GM10248 (cell line): Measurements from ENCODE around the gene FGD2.

Experiments
- CTCF ChIA-PET: fragments of 300-600 bp; sonication (Branson Sonifier 250); formaldehyde crosslinking; extraction: SDS; loops from one replicate; lab custom pipeline; 2021; ENCODE audit warnings: antibody characterized with exemption; lab: Yijun Ruan, JAX
- POLR2A ChIA-PET: fragments of 350-650 bp; sonication (Branson Sonifier 250); formaldehyde crosslinking; extraction: SDS; loops from one replicate; lab custom pipeline; 2020; ENCODE audit warnings: antibody characterized with exemption; lab: Yijun Ruan, JAX
- DNase-seq: peaks from one replicate; pipeline ENCODE4 v3.0.0; 2012; ENCODE audit errors: extremely low spot score
- CTCF ChIP-seq: IDR thresholded peaks from 2 replicates; pipeline ENCODE4 v1.5.1; 2012; ENCODE audit warnings: mild to moderate bottlenecking, low read depth; ENCODE audit errors: extremely low read depth, missing control alignments, control extremely low read depth

FGD2 gene

GRCh38 chr6:36999751-37000125 is 5.7 kb upstream of the FGD2 start:
- CTCF ChIA-PET = interaction anchor here (1.5 to 11.7 kb wide), 2 partner anchors 18 to 233 kb away, joined by 3 to 147 read pairs; no protein-coding TSS in a partner anchor
- DNase-seq = no peak
- POLR2A ChIA-PET = no interaction called here
- no peak for TF ChIP-seq CTCF

DNA sequence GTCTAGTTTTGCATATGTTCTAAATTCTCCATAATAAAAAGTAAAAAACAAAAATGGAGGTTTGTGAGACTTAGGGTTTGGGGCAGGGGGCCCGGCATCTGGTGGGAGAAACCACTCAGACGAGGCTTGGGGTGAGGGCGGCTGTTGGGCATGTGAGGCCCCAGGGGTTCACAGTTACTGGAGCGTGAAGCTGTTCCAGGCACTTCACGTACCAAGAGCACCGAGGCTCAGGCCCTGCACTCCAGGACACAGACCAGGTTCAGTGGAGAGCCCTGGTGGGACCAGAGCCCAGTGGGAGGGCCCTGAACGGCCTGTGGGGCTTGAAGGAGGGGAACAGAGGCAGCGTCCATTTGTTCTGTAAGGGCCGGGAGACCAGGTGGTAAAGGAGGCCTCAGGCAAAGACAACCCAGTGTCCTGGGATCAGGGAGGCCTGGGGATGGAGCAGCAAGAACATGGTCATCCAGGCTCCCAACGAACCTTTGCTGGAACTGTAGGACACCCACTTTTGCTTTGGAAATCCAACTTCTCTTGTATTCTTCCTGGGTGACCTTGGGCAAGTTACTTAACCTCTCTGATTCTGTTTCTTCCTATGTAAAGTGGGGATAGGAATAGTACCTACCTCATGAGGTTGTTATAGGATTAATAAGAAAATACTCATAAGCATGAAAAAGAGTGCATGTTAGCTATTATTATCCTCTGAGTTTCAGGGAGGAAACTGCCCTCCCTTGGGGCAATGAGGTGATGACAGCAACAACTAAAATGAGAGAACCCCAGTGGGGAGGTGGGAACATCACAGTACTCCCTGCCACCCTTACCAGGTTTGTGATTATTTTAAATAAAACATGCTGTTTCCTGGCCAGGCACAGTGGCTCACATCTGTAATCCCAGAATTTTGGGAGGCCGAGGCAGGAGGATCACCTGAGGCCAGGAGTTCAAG is 1.1 kb upstream of the FGD2 start:
- ChIA-PET CTCF (interaction anchor here (1.0 to 11.7 kb wide), 3 partner anchors 14 to 119 kb away, joined by 3 to 147 read pairs (median 4); partner anchors contain the start of gene C6orf89), POLR2A (interaction anchor here (2.7 kb wide), 1 partner anchor 18 kb away, joined by 10 read pairs; the partner anchor contains the start of gene MTCH1)
- DNase-seq = peak; percentile 58
- no peak for TF ChIP-seq CTCF

GRCh38 chr6:37005827-37006567 is 542 bp downstream of the FGD2 start:
- DNase-seq = no peak
- ChIA-PET POLR2A (interaction anchor here (0.5 to 2.7 kb wide), 2 partner anchors 20 to 1433 kb away, joined by 7 to 10 read pairs; partner anchors contain the start of gene MTCH1), CTCF (interaction anchor here (0.6 to 11.7 kb wide), 15 partner anchors 12 to 247 kb away, joined by 3 to 147 read pairs (median 4); partner anchors contain the start of genes C6orf89 and MTCH1)
- TF ChIP-seq CTCF = no peak

GRCh38 chr6:37006793-37007339 is 1.4 kb downstream of the FGD2 start:
- ChIA-PET CTCF (interaction anchor here (0.6 to 11.7 kb wide), 20 partner anchors 11 to 248 kb away, joined by 3 to 147 read pairs (median 4); partner anchors contain the start of genes C6orf89 and MTCH1), POLR2A (interaction anchor here (0.5 to 2.7 kb wide), 5 partner anchors 21 to 1434 kb away, joined by 3 to 10 read pairs (median 6); partner anchors contain the start of gene MTCH1)
- TF ChIP-seq CTCF = no peak

DNA sequence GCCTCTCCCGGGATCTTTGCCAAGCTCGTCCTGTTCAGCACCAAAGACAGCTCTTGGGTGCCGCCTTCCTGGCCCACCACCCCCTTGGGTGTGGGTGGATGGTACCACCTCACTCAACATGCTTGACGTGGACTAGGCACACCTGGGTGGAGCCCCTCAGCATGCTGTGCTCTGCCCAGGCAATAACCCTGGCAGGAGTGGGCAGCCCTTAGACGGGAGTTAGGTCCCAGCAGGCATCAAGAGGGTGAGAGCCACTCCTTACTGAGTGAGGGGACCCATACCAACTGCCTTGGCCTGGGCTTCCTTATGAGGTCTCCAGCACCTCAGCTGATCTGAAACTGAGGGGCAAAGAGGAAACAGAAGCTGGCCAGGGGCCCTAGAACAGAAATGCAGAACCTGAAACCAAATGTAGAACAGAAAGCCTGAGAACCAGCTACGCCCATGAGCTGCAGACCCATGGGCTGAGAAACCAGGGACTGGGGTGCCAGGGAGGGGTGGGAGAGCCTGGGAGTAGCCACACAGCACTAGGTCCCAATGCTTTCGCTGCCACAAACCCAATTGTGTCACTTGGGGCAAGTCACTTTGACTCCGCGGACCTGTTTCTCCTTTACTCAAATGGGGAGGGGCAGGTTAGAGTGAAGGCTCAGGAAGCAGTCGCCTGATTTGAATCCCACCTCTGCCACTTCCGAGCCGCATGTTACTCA is 2.0 kb downstream of the FGD2 start:
- DNase-seq = peak; percentile 55
- ChIA-PET POLR2A (interaction anchor here (0.5 to 1.4 kb wide), 3 partner anchors 22 to 242 kb away, joined by 3 to 6 read pairs (median 5); partner anchors contain the start of gene MTCH1), CTCF (interaction anchor here (0.9 to 11.7 kb wide), 16 partner anchors 11 to 248 kb away, joined by 3 to 147 read pairs (median 4); partner anchors contain the start of genes C6orf89 and MTCH1)
- TF ChIP-seq CTCF = no peak

More at GRCh38 chr6:37006793-37007339, 1.4 kb downstream of the FGD2 start:
- DNase-seq = no peak
